HT1080 (cell line): Measurements from ENCODE around the gene ACAP2. TPM values are rescaled to one million over a fixed set of nuclear protein-coding genes. Genes with fewer than 3 reads are reported as not detected.
"Not testable (repeated sequence)": the region's sequence is repeated elsewhere in the genome, so short reads cannot be mapped to it uniquely, and the experiment has no call there.

Source experiments
- DNase-seq: peaks from one replicate; pipeline ENCODE4 v3.0.0-alpha.2; 2015; ENCODE audit warnings: low read depth
- polyA plus RNA-seq, 2 experiments: library from polyadenylated mRNA; depleted of rRNA; stranded (reverse); fragments of >200 nt; gene quantifications; 2 replicates each; pipeline ENCODE4 v1.2.3, GENCODE V29; 2015
- total RNA-seq: library from RNA; depleted of rRNA; stranded (reverse); fragments of >200 nt; shearing (Covaris generic); gene quantifications from 2 replicates; pipeline ENCODE4 v1.2.3, GENCODE V29; 2014; rRNA removed

ACAP2 gene
- total RNA-seq = 36.5 and 47.5 TPM in 2 replicates
- polyA plus RNA-seq (2015; cell fraction: cytosol; rRNA removed) = 36.8 and 52.5 TPM in 2 replicates
- polyA plus RNA-seq (2015; cell fraction: nucleus; rRNA removed) = 75.1 and 75.3 TPM in 2 replicates

GRCh38 chr3:195442573-195443390 lies at the start of gene ACAP2:
ACAP2 (minus strand) TSS chr3:195443020; CDS start chr3:195442847, 173 bp downstream.
- peak; percentile 100 for DNase-seq

GRCh38 chr3:195475614-195476013 lies 32.8 kb upstream of the ACAP2 start:
- DNase-seq = no peak

GRCh38 chr3:195475116-195475515 lies 32.3 kb upstream of the ACAP2 start:
- DNase-seq = peak; percentile 0

GRCh38 chr3:195468841-195469240 lies 26.0 kb upstream of the ACAP2 start:
- DNase-seq = no peak

GRCh38 chr3:195468391-195468776 lies 25.6 kb upstream of the ACAP2 start:
- DNase-seq = no peak

GRCh38 chr3:195467641-195468390 lies 25.0 kb upstream of the ACAP2 start:
- DNase-seq = peak; percentile 30

GRCh38 chr3:195466251-195466650 lies 23.4 kb upstream of the ACAP2 start:
- DNase-seq = no peak

GRCh38 chr3:195462922-195463321 lies 20.1 kb upstream of the ACAP2 start:
- not testable (repeated sequence) for DNase-seq

- no peak for DNase-seq
Observed at GRCh38 chr3:195462308-195462610, 19.4 kb upstream of the ACAP2 start.

GRCh38 chr3:195461594-195462307 lies 18.9 kb upstream of the ACAP2 start:
- DNase-seq = no peak

- no peak for DNase-seq
Observed at GRCh38 chr3:195460091-195460713, 17.4 kb upstream of the ACAP2 start.

- DNase-seq = no peak
Observed at GRCh38 chr3:195458316-195458717, 15.5 kb upstream of the ACAP2 start.

GRCh38 chr3:195455789-195456188 lies 13.0 kb upstream of the ACAP2 start:
- DNase-seq = no peak

- DNase-seq = no peak
Observed at GRCh38 chr3:195453236-195453635, 10.4 kb upstream of the ACAP2 start.

GRCh38 chr3:195451373-195452015 lies 8.7 kb upstream of the ACAP2 start:
- no peak for DNase-seq

GRCh38 chr3:195450731-195451229 lies 8.0 kb upstream of the ACAP2 start:
- DNase-seq = peak; percentile 52

GRCh38 chr3:195448205-195448875 lies 5.5 kb upstream of the ACAP2 start:
- DNase-seq = no peak

GRCh38 chr3:195447201-195447600 lies 4.4 kb upstream of the ACAP2 start:
- DNase-seq = no peak

- DNase-seq = no peak
Observed at GRCh38 chr3:195446359-195446758, 3.5 kb upstream of the ACAP2 start.

GRCh38 chr3:195445885-195446284 lies 3.1 kb upstream of the ACAP2 start:
- no peak for DNase-seq
